Measurements from ENCODE around the gene BRIX1. TPM values are rescaled to one million over a fixed set of nuclear protein-coding genes. Genes with fewer than 3 reads are reported as not detected.

The BRIX1 gene
- total RNA-seq, 1 experiment from 2014 or later: 77.0 TPM

DNA sequence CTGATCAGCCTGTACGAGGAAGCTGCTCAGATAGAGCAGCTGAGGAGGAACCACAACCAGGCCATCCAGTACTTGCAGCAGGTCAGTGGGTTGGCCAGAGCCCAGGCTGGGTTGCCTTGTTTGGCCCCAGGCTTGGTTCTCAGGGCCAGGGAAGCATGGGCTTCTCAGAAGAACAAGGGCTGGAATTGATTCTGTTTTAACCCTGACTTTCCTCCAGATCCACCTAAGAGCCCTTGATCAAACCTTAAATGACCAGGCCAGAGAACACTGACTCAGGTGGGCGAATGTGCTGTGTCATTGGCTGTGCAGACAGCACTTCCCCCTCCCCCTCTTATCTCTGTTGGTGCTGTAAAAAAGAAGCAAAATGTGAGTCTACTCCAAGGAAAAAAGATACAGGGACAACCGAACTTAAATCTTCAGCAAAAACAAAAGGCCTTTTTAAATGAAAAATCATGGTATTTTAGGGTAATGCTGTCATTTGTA is 48.5 kb upstream of the BRIX1 start:
- no peak overlapping the region for H3K4me2 ChIP-seq (ENCODE audit: insufficient read depth, insufficient read length, low read length)
- no peak overlapping the region for H2BK15ac ChIP-seq (ENCODE audit: low read depth, low read length)
- no peak overlapping the region for H2AFZ ChIP-seq (ENCODE audit: low read length)
- no peaks in the 10 kb centered on the region for H3K79me1 ChIP-seq (ENCODE audit: insufficient read depth, low read depth, low read length, poor library complexity, severe bottlenecking)
- H4K5ac ChIP-seq (ENCODE audit: insufficient read length, low read depth, low read length): no peak overlapping the region
- H3T11ph ChIP-seq (ENCODE audit: low read length): no peak overlapping the region
- no peak for DNase-seq
- Mint-ChIP-seq H3K9me3 (no peaks in the 10 kb centered on the region), H3K27me3 (ENCODE audit: low read depth) (no peaks in the 10 kb centered on the region), H3K4me3 (no peak overlapping the region), H3K36me3 (ENCODE audit: insufficient read depth in 1 of 3, low read depth in 3 of 3) (no peaks in the 10 kb centered on the region), H3K27ac (peak overlapping the region in 2 of 3 experiments; percentile 37 to 40; a peak in 3 of 7 replicates), H3K4me1 (peaks cover 31 to 34% of the 10 kb centered on the region in 2 experiments)
- no peak overlapping the region for H2BK5ac ChIP-seq (ENCODE audit: insufficient read length, low read length)
- H3K23me2 ChIP-seq (ENCODE audit: insufficient read length, low read depth, low read length, poor library complexity, severe bottlenecking): no peaks in the 10 kb centered on the region
- H3K79me2 ChIP-seq (ENCODE audit: insufficient read depth, low read length): no peaks in the 10 kb centered on the region
- H4K91ac ChIP-seq (ENCODE audit: insufficient read length, low read depth, low read length): no peak overlapping the region
- H3K18ac ChIP-seq (ENCODE audit: insufficient read length, low read depth, low read length): peak overlapping the region; percentile 53
- no peaks in the 10 kb centered on the region for H3K27me3 ChIP-seq (ENCODE audit: insufficient read depth, low read length)
- H3K9me3 ChIP-seq (ENCODE audit: control insufficient read depth, low read depth, low read length): no peaks in the 10 kb centered on the region
- no peak overlapping the region for H2BK12ac ChIP-seq (ENCODE audit: insufficient read length, low read depth, low read length)
- no peak overlapping the region for H3K27ac ChIP-seq (ENCODE audit: insufficient read length, low read depth, low read length)
- no peak overlapping the region for H2AK5ac ChIP-seq (ENCODE audit: insufficient read length, low read length)
- H3K4ac ChIP-seq (ENCODE audit: low read depth, low read length): no peak overlapping the region
- H3K56ac ChIP-seq (ENCODE audit: insufficient read length, low read depth, low read length): no peak overlapping the region
- H2BK120ac ChIP-seq (ENCODE audit: low read depth, low read length, poor library complexity, severe bottlenecking): no peak overlapping the region
- H2BK20ac ChIP-seq (ENCODE audit: low read depth, low read length, poor library complexity, severe bottlenecking): no peak overlapping the region
- no CpG with 5 or more reads among the region's 3 CpGs for WGBS (ENCODE audit: extremely low coverage, insufficient read length, low lambda C conversion rate)
- H4K8ac ChIP-seq (replicated peaks; ENCODE audit: insufficient read length, low read depth, low read length): no peak overlapping the region
- no peaks in the 10 kb centered on the region for H4K20me1 ChIP-seq (ENCODE audit: control insufficient read depth, insufficient read depth, insufficient read length)
- TF ChIP-seq, protein P1, sequence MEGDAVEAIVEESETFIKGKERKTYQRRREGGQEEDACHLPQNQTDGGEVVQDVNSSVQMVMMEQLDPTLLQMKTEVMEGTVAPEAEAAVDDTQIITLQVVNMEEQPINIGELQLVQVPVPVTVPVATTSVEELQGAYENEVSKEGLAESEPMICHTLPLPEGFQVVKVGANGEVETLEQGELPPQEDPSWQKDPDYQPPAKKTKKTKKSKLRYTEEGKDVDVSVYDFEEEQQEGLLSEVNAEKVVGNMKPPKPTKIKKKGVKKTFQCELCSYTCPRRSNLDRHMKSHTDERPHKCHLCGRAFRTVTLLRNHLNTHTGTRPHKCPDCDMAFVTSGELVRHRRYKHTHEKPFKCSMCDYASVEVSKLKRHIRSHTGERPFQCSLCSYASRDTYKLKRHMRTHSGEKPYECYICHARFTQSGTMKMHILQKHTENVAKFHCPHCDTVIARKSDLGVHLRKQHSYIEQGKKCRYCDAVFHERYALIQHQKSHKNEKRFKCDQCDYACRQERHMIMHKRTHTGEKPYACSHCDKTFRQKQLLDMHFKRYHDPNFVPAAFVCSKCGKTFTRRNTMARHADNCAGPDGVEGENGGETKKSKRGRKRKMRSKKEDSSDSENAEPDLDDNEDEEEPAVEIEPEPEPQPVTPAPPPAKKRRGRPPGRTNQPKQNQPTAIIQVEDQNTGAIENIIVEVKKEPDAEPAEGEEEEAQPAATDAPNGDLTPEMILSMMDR (conservative IDR thresholded peaks at IDR 0.05): no peak
- peaks cover 12% of the 10 kb centered on the region; the same call in 1 of the 2 replicates for H3K4me1 ChIP-seq (ENCODE audit: insufficient read depth, low read length)
- no peak overlapping the region for H3K9ac ChIP-seq (ENCODE audit: extremely low read depth, insufficient read length, low read length)
- no peak overlapping the region for H3K23ac ChIP-seq (ENCODE audit: insufficient read length, low read depth, low read length)
- peak overlapping the region; percentile 76; the same call in 1 of the 2 replicates for H3K14ac ChIP-seq (ENCODE audit: insufficient read depth, low read length)
